Endothelial cell (in vitro differentiated cells): ENCODE results near the gene IL13. TPM values are rescaled to one million over a fixed set of nuclear protein-coding genes. Genes with fewer than 3 reads are reported as not detected.

Experiments
- DNase-seq: peaks from one replicate; pipeline ENCODE4 v3.0.0; 2021; ENCODE audit warnings: low spot score
- H3K27ac Mint-ChIP-seq: one replicate; pipeline ENCODE4 v1.8.0; 2021; ENCODE audit warnings: mixed read lengths, inconsistent platforms; ENCODE audit not compliant: unreplicated experiment
- H3K27me3 Mint-ChIP-seq: one replicate; pipeline ENCODE4 v1.8.0; 2021; ENCODE audit warnings: mild to moderate bottlenecking, moderate library complexity, mixed read lengths, inconsistent platforms; ENCODE audit not compliant: unreplicated experiment
- H3K36me3 Mint-ChIP-seq: one replicate; pipeline ENCODE4 v1.8.0; 2021; ENCODE audit warnings: mild to moderate bottlenecking, low read depth, mixed read lengths, inconsistent platforms; ENCODE audit not compliant: unreplicated experiment
- H3K4me1 Mint-ChIP-seq: one replicate; pipeline ENCODE4 v1.8.0; 2021; ENCODE audit warnings: mild to moderate bottlenecking, mixed read lengths, inconsistent platforms; ENCODE audit not compliant: unreplicated experiment
- H3K4me3 Mint-ChIP-seq: one replicate; pipeline ENCODE4 v1.8.0; 2021; ENCODE audit warnings: mild to moderate bottlenecking, mixed read lengths, inconsistent platforms; ENCODE audit not compliant: unreplicated experiment
- H3K9me3 Mint-ChIP-seq: one replicate; pipeline ENCODE4 v1.8.0; 2021; ENCODE audit warnings: mixed read lengths, inconsistent platforms; ENCODE audit not compliant: unreplicated experiment
- total RNA-seq: library from RNA; stranded (reverse); fragmentation: NEBNext Ultra II Directional; extraction: Animal tissue kit (Norgen Biotek cat#: 25700); gene quantifications from one replicate; pipeline ENCODE4 v1.2.1, GENCODE V29; 2021; ENCODE audit not compliant: unreplicated experiment
- TF ChIP-seq, protein P1 (sequence below): fragments of 200-600 bp; sonication (generic); IDR thresholded peaks from one replicate; pipeline ENCODE4 v1.5.0; 2021; ENCODE audit warnings: antibody characterized with exemption; ENCODE audit not compliant: unreplicated experiment

Gene IL13
- total RNA-seq, 1 donor from 2014 or later = not detected

DNA sequence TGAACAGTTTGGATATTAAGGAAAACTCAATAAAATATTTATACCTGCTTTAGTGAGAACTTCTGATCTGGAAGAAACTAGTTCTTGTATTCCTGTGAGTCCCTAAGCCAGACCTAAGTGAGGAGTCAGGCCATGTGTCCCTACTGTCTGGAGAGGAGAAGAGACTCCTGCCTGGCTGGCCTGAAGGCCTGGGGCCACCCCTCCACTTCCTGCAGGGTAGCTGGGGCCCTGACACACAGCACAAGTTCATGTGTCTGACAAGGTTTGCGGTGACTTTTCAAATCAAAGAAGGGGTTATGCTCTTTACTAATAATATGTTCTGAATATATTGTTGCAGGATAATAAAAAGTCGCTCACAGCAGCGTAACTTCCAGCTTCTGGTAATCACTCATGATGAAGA is 16.1 kb upstream of the IL13 start:
- H3K4me1 Mint-ChIP-seq = peaks cover 20% of the 10 kb centered on the region
- no peaks in the 10 kb centered on the region for H3K9me3 Mint-ChIP-seq
- peaks cover 10% of the 10 kb centered on the region for H3K36me3 Mint-ChIP-seq
- no peak for DNase-seq
- H3K27ac Mint-ChIP-seq = no peak overlapping the region
- H3K27me3 Mint-ChIP-seq = peaks cover 1% of the 10 kb centered on the region
- no peak overlapping the region for H3K4me3 Mint-ChIP-seq
- TF ChIP-seq, protein P1, sequence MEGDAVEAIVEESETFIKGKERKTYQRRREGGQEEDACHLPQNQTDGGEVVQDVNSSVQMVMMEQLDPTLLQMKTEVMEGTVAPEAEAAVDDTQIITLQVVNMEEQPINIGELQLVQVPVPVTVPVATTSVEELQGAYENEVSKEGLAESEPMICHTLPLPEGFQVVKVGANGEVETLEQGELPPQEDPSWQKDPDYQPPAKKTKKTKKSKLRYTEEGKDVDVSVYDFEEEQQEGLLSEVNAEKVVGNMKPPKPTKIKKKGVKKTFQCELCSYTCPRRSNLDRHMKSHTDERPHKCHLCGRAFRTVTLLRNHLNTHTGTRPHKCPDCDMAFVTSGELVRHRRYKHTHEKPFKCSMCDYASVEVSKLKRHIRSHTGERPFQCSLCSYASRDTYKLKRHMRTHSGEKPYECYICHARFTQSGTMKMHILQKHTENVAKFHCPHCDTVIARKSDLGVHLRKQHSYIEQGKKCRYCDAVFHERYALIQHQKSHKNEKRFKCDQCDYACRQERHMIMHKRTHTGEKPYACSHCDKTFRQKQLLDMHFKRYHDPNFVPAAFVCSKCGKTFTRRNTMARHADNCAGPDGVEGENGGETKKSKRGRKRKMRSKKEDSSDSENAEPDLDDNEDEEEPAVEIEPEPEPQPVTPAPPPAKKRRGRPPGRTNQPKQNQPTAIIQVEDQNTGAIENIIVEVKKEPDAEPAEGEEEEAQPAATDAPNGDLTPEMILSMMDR = no peak

DNA sequence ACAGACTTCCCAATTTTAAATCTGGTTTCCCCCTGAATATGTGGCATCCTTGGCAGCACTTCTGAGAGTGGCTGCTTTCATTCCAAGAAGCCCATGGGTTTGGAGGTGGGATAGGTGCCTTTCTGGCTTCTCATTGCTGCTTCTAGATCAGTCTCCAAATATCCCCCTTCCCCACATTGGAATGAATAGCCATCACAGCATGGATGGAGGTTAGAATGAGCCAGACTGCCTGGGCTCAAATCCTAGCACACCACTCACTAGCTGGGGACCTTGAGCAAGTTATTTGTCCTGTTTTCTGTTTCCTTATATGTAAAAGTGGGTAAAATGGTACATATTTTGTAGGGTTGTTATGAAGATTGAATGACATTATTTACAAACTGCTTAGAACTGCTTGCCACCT is 13.8 kb upstream of the IL13 start:
- H3K4me1 Mint-ChIP-seq = peaks cover 18% of the 10 kb centered on the region
- H3K27ac Mint-ChIP-seq = no peak overlapping the region
- H3K4me3 Mint-ChIP-seq = no peak overlapping the region
- TF ChIP-seq, protein P1 = no peak
- no peak for DNase-seq
- H3K27me3 Mint-ChIP-seq = peaks cover 1% of the 10 kb centered on the region
- peaks cover 4% of the 10 kb centered on the region for H3K9me3 Mint-ChIP-seq
- H3K36me3 Mint-ChIP-seq = peaks cover 14% of the 10 kb centered on the region

- TF ChIP-seq, protein P1 = no peak
- Mint-ChIP-seq H3K9me3 (peaks cover 4% of the 10 kb centered on the region), H3K27ac (no peak overlapping the region), H3K36me3 (peaks cover 14% of the 10 kb centered on the region), H3K4me1 (peaks cover 7% of the 10 kb centered on the region), H3K27me3 (peaks cover 1% of the 10 kb centered on the region), H3K4me3 (no peak overlapping the region)
- no peak for DNase-seq
These were observed 11.2 kb upstream of the IL13 start for GRCh38 chr5:132646583-132647266.

DNA sequence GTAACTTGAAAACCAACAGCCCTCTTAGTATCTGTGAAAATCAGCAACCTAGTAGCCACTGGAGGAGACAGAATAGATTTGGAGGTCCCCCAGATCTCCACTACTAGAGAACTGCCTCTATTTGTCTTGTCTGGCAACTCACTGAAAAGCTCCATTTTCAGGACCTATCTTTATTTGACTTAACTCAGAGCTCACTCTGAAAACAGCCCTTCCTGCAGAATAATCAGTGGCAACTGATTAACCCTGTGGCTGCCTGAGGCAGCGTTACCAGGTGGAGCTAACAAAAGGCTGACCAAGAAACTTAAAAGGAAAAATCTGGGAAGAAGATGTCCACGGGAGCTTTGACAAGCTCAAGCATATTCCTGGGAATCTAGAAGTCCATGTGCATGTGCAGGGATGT is 10.5 kb upstream of the IL13 start:
- Mint-ChIP-seq H3K36me3 (peaks cover 14% of the 10 kb centered on the region), H3K9me3 (peaks cover 4% of the 10 kb centered on the region), H3K4me1 (peaks cover 7% of the 10 kb centered on the region), H3K27me3 (peaks cover 1% of the 10 kb centered on the region), H3K4me3 (no peak overlapping the region), H3K27ac (no peak overlapping the region)
- no peak for DNase-seq
- TF ChIP-seq, protein P1 = no peak

GRCh38 chr5:132648355-132648754 is 9.6 kb upstream of the IL13 start:
- Mint-ChIP-seq H3K9me3 (peaks cover 4% of the 10 kb centered on the region), H3K27me3 (peaks cover 1% of the 10 kb centered on the region), H3K4me1 (peaks cover 7% of the 10 kb centered on the region), H3K36me3 (peaks cover 8% of the 10 kb centered on the region), H3K4me3 (no peak overlapping the region), H3K27ac (no peak overlapping the region)
- no peak for DNase-seq
- TF ChIP-seq, protein P1 = no peak
